HG03064 (cell line): ENCODE measurements around the gene MS4A4E.
"Not testable (repeated sequence)": the region's sequence is repeated elsewhere in the genome, so short reads cannot be mapped to it uniquely, and the experiment has no call there.

ENCODE experiments used
- ATAC-seq: cut with Tn5 transposase; IDR thresholded peaks from one replicate; pipeline ENCODE4 v1.9.1; 2021; ENCODE audit warnings: low read depth; ENCODE audit not compliant: unreplicated experiment

MS4A4E gene

DNA sequence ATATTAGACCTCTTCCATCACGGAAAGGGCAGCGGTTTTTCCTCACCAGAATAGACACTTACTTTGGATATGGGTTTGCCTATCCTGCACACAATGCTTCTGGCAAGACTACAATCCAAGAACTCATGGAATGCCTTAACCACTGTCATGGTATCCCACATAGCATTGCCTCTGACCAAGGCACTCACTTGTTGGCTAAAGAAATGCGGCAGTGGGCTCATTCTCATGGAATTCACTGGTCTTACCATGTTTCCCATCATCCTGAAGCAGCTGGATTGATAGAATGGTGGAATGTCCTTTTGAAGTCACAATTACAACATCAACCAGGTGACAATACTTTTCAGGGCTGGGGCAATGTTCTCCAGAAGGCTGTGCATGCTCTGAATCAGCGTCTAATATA lies 20.8 kb downstream of the MS4A4E start:
- ATAC-seq = no peak

DNA sequence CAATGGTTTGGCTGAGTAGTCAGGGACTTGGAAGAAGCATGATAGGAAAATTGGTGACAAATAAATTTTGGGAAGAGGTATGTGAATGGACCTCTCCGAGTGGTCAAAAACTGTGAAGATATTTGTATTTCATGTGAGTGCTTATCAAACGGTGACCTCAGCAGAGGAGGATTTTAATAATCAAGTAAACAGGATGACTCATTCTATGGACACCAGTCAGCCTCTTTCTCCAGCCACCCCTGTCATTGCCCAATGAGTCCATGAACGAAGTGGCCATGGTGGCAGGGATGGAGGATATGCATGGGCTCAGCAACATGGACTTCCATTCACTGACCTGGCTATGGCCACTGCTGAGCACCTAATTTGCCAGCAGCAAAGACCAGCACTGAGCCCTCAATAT lies 21.2 kb downstream of the MS4A4E start:
- no peak for ATAC-seq

DNA sequence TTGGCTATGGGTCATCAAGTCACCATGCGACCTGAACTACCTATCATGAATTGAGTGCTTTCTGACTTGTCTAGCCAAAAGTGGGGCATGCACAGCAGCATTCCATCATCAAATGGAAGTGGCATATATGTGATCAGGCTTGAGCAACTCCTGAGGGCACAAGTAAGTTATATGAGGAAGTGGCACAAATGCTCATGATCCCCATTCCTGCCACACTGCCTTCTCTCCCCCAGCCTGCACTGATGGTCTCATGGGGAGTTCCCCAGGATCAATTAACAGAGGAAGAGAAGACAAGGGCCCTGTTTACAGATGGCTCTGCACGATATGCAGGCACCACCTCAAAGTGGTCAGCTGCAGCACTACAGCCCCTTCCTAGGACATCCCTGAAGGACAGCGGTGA lies 21.8 kb downstream of the MS4A4E start:
- no peak for ATAC-seq

DNA sequence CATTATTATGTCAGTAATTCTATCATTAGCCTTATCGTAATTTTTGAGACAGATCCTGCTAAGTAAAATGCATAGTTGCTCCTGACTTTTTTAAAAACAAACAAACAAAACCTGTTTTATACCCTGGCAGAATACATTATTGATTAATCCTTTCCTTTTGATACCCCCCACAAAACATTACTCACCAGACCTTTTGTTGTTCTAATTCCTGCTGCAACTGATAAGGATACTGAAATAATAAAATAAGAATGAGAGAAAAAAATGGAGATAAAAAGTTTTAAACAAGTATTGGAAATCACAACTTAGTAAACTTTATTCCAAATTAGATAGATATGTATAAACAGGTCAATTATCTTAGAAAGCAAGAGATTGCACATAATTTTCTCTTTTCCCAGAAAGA lies 28.6 kb downstream of the MS4A4E start:
- no peak for ATAC-seq

DNA sequence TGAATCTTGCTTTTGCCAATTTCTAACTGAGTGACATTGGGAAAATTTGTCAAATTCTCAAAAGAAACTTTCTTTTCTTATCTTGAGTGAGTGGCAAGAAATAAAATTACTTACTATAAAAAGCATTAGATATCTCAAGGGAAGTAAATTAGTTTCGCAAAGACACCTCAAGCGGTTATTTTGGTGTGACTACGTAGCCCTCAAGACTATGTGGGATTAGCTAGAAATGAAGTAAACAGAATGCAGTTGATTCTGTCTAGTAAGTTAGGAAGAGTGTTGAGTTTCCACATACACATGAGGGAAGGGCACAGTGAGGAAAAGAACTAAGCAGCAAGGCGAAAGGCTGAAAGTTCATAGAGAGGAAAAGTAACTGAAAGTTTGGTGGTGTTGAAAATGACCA lies 31.7 kb downstream of the MS4A4E start:
- no peak for ATAC-seq

DNA sequence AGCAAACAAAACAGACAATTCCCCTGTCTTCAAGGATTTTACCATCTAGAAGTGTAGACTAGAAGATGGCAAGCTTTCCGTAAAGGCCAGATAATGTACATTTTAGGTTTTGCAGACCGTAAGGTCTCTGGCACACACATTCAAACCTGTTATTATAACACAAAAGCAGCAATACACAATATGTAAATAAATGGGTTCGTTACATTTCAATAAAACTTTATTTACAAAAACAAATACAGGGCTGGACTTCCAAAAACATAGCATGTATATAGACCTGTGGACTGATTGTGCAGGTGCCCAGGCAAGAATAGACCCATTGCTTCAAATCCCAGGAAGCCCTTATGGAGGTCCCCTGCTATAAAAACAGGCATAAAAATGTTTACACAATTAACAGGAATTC lies 33.0 kb downstream of the MS4A4E start:
- ATAC-seq = no peak

DNA sequence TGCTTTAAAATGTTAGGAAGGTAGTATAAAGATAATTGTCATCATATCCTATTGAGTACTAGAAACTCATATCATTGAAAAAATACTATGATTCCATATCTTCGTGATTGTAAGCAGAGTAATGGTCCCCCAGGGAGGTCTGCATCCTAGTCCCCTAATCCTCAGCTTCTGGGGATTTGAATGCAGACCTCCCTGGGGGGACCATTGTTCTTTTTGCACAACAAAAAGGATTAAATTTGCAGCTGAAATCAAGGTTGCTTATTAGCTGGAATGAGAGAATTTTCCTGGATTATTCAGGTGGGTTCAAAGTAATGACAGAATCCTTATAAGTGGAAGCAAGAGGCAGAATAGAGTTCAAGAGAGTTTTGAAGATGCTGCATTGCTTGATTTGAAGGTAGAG lies 34.0 kb downstream of the MS4A4E start:
- ATAC-seq = no peak

DNA sequence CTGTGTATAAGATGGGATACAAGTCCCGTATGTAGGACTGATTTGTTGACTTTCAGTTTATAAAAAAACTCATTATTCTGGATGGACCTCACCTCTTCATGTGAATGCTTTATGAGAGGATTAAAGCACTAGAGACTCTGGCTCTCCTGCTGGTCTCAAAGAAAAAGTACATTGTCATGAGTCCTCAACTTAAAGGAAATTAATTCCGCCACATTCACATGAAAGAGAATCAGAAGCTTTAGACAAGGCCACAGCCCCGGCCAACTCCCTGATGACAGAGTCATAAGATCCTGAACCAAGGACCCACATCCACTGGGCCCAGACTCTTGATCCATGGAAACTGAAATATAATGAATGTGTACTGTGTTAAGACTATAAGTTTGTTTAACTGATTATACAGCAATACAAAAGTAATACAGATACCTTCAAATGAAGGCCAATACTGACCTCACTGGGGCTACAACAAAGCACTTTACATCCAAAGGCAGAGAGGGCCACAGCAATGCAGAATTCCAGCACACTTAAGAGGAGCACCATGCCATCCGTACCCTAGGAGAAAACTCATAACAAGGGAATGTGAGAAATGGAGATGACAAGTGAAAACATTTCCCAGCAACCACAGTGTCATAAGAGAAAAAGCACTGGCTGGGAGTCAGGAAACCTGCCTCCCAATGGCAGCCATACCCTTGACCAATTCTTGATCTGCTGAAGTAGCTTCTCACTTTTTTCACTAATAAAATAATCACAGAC lies 34.6 kb downstream of the MS4A4E start:
- no peak for ATAC-seq

DNA sequence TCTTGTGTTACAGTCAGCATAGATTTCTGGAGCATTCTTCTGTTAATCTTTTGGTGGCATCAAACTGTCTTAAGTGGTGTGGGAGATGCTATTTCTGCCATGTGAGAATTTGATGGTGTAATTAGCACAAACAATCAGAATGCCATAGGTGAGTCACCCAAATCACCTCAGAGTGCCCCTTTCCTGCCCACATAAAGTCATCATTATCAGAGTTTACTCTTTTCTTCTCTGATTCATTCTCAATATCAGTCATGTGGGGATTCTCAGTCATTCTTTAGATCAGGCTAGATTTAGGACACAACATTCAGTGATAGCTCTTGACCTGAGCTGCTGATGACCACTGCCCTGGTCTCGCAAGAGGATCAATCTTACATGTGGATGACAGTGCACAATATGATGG lies 36.3 kb downstream of the MS4A4E start:
- no peak for ATAC-seq

DNA sequence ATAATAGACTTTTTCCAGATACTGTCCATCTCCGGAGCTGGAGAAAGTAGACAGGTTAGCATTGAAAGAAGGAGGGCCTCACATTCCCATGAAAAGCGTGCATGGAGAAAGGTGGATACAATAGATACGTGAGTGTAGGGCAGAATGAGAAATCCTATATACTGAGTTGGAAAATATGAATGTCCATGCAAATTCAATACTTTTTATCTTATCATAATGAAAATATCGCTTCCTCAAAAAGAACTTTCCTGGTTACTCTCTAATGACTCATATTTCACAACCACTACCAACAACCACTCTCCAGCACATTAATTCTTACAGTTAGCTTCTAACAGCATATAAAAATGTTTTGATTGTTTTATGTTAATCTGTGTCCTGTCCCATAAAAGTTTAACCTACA lies 38.0 kb downstream of the MS4A4E start:
- ATAC-seq = no peak

DNA sequence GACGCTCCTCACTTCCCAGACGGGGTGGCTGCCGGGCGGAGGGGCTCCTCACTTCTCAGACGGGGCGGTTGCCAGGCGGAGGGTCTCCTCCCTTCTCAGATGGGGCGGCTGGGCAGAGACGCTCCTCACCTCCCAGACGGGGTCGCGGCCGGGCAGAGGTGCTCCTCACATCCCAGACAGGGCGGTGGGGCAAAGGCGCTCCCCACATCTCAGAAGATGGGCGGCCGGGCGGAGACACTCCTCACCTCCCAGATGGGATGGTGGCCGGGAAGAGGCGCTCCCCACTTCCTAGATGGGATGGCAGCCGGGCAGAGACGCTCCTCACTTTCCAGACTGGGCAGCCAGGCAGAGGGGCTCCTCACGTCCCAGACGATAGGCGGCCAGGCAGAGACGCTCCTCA lies 41.6 kb downstream of the MS4A4E start:
- ATAC-seq = not testable (repeated sequence)

DNA sequence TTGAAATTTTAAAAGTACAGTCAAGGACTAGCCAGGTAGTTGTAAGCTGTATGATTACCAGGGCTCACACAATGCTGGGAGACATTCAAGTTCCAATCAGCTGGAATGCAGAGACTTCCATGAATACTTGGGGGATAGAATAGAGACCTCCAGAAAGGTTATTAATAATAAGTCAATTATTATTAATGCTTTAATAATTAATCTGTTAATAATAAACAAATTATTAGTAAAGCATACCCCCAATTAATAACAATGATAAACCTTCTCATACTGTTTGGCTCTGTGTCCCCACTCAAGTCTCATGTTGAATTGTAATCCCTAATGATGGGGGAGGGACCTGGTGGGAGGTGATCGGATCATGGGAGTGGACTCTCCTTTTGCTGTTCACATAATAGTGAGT lies 45.5 kb downstream of the MS4A4E start:
- no peak for ATAC-seq

DNA sequence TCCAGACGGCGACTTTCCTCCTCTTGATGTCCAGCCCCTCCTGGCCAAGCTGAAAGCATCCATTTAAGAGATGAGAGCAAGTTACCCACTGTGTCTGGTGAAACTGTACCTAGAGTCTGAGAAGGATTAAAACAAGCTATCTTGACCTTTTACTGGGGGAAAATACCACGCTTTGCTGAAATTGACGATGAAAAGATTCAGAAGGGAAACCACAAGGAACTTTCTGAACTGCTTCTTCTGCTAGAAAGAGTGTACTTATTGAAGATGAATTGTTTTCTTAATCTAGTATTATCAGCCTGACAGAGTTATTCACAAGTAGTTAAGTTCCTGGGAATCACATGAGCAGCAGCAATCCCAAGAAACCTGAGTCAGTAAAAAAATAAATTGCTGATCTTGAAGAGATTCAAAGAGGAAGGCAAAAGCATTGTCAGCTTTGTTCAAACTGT lies 47.0 kb downstream of the MS4A4E start:
- ATAC-seq = no peak

DNA sequence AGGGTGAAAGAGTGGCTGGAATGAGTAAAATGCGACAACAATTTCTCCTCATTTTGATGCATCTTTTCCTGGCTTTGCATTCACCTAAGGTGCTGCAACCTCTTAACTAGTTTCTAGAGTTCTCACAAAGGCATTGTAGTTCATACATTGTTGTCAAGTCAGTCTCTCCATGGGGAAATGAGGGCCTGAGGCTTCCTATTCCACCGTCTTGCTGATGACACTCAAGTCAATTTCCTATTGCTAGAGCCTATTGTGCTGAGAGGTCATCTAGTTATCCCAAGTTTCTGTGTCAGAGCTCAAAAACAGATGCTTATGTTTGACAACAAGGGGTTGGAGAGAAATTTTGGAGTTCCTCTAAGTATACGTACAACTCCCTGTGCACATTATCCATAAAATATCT lies 48.4 kb downstream of the MS4A4E start:
- ATAC-seq = no peak

DNA sequence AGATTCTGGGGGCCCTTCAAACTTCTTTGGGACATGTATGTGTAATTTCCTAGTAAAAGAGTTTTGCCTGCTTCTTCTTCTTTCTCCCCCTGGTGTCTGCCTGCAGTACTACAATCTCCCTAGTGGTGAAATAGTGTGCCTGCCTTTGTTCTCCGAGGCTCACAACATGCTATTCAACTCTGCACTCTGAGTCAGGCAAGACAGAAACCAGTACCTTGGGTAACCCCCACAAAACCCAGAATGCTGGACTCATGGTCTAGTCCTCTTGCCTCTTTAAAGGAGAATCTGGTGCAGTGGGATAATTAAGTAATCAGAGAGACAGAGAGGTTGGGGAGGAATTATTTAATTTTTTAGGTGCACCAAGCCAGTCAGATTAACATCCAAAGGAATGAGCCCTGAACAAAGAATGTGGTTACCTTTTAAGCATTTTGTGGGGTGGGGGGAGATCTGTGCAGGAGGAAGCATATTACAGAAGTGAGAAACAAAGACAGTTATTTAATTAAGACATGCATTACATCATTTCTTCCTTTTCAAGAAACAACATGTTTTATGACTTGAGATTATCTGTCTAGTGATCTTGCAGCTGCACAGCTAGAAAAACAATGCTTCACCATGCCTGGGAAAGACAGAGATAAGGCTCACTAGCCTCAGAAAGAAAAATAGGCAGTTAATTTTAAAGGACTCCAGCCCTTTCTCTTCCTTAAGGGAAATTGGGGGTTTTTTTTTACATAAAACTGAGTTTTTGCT lies 49.1 kb downstream of the MS4A4E start:
- ATAC-seq = peak; percentile 91

DNA sequence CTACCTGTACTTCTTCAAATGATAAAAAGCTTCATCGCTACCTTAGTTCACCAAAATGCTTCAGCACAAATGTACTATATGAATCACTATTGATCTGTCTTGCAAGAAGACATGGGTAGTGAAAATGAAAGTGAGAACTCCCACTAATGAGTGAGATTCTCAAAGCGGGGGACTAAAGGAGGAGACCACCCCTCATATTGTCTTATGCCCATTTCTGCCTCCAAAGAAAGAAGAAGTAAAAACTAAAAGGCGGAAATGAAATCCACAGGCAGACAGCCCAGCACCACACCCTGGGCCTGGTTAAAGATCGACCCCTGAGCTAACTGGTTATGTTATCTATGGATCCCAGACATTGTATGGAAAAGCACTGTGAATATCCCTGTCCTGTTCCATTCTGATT lies 50.4 kb downstream of the MS4A4E start:
- not testable (repeated sequence) for ATAC-seq

DNA sequence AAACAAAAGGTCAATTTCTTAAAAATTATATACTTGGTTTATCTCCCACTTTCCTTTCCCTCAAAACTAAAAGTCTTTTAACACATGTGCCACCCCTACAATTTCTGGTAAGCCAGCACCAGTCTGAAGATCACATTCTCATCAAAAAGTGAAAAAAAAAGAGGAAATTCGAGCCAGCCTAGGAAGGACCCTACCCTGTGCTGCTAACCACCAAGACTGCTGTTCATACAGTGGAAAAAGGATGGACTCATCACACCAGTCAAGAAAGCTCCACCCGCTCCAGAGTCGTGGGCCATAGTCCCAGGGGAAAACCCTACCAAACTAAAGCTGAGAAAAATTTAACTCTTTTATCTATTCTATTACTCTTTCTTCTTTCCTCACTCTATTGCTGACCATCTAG lies 54.5 kb downstream of the MS4A4E start:
- not testable (repeated sequence) for ATAC-seq

DNA sequence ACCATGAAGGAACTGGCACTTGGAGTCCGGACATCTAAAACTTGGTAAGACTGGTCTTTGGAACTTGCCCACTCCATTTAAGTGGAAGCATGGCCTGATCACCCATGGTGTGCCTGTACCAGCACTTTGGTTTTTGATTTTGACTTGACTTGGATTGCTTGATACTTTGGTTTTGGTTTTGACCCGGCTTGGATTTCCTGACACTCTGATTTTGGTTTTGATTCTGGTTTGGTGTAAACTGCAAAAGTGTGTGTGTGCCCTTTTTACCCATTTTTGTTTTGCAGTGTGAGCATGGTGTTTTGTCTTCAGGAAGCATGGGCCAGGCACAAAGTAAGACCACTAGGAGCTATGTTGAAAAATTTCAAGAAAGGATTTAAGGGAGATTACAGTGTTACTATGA lies 56.8 kb downstream of the MS4A4E start:
- not testable (repeated sequence) for ATAC-seq

DNA sequence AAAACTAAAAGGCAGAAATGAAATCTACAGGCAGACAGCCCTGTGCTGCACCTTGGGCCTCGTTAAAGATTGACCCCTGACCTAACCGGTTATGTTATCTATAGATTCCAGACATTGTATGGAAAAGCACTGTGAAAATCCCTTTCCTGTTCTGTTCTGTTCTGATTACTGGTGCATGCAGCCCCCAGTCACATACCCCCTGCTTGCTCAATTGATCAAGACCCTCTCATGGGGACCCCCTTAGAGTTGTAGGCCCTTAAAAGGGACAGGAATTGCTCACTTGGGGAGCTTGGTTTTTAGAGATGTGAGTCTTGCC lies 57.5 kb downstream of the MS4A4E start:
- ATAC-seq = not testable (repeated sequence)

DNA sequence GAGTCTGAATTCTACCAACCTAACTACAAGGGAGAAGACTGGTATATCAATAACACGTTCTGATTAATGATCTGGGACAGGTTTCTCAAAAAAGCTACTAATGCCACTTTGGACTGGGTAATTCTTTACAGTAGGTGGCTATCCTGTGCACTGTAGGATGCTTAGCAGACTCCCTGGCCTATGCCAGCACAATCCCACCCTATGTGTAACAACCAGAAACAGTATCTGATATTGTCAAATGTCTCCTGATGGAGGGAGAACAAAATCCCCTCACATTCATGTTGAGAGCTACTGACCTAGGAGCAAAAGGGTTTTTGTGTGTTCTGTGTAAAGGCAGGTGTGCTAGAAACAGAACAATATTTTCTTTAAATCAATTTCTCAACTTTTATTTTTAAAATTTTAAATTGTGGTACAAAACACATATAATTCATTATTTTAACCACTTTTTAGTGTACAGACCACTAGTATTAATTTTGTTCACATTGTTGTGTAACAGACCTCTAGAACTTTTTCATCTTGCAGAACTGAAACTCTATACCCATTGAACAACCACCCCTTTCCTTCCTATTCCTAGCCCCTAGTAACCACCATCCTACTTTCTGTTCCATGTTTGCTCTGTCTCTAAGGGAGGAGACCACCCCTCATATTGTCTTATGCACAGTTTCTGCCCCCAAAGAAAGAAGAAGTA lies 58.0 kb downstream of the MS4A4E start:
- ATAC-seq = no peak

DNA sequence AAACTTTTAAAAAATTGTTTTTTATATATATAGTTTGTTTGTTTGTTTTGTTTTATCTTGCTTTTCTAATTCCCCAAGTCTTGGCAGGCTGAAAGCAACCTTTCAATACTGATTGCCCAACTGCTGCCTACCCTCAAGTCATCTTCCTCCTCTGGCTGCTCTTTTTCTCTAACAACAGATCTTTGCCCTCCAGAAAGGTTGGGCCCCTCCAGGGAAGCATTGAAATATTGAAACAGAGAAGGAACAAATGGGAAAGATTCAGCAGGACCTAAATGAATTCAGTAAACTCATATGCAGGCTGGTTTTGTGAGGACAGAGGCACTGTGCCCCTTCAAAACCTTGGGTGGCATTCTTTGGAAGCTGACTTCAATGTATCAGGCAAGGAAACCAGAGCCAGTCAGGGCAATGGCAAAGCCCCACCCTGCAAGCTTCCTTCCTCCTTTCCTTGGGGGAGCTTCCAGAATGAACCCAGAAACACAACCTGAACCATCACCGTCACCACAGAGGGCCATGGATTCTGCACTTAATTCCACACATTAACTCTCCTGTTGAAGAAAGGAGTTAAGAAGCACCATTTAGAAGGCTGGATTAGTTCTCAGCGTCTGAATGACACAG lies 59.2 kb downstream of the MS4A4E start:
- no peak for ATAC-seq
